Small intestine (tissue), 7 donors: ENCODE results near the gene HDAC10. TPM values are rescaled to one million over a fixed set of nuclear protein-coding genes. Genes with fewer than 3 reads are reported as not detected.

Experiments used
- DNase-seq, 2 donors: peaks; one replicate each; pipeline versions ENCODE4 v3.0.0 to v3.0.0-alpha.2; 2013
- FAIRE-seq: peaks from 2 replicates; lab custom pipeline; 2012; peaks lifted over from hg19 to GRCh38; lab: Jason Lieb, UNC
- H3K27ac ChIP-seq, 3 donors: one replicate each; pipeline ENCODE4 v1.5.1; 2013; ENCODE audit warnings: low read length in 2 of 3, mild to moderate bottlenecking in 2 of 3, control low read depth in 1 of 3, inconsistent platforms in 1 of 3, low read depth in 1 of 3, moderate library complexity in 1 of 3
- H3K27me3 ChIP-seq, 3 donors: one replicate each; pipeline ENCODE4 v1.6.1; 2013; ENCODE audit warnings: low read length in 3 of 3, inconsistent platforms in 1 of 3; ENCODE audit not compliant: control insufficient read depth in 3 of 3, insufficient read depth in 3 of 3
- H3K36me3 ChIP-seq, 3 donors: one replicate each; pipeline ENCODE4 v1.6.1; 2013; ENCODE audit warnings: low read length in 3 of 3, inconsistent platforms in 1 of 3, low read depth in 1 of 3, mild to moderate bottlenecking in 1 of 3, moderate library complexity in 1 of 3; ENCODE audit not compliant: control insufficient read depth in 3 of 3, insufficient read depth in 2 of 3
- H3K4me1 ChIP-seq, 3 donors: one replicate each; pipeline ENCODE4 v1.6.1; 2013; ENCODE audit warnings: low read length in 2 of 3, inconsistent platforms in 1 of 3, low read depth in 1 of 3, mild to moderate bottlenecking in 1 of 3, moderate library complexity in 1 of 3; ENCODE audit not compliant: control insufficient read depth in 3 of 3, insufficient read depth in 2 of 3
- H3K4me3 ChIP-seq, 3 donors: one replicate each; pipeline ENCODE4 v1.5.1; 2013; ENCODE audit warnings: low read length in 3 of 3, control low read depth in 1 of 3, inconsistent platforms in 1 of 3, low read depth in 1 of 3, mild to moderate bottlenecking in 1 of 3, moderate library complexity in 1 of 3
- H3K9me3 ChIP-seq, 2 donors: one replicate each; pipeline ENCODE4 v1.6.1; 2013; ENCODE audit warnings: low read depth in 1 of 2, low read length in 1 of 2; ENCODE audit not compliant: control insufficient read depth in 2 of 2, insufficient read depth in 1 of 2
- WGBS, 3 donors: extraction: QIAGEN DNeasy Blood & Tissue Kit; methylation state at CpG; one replicate each; pipeline ENCODE4 v1.1.7; 2013; 5-methylcytosine and 5-hydroxymethylcytosine counted together
- polyA plus RNA-seq, 4 donors: library from polyadenylated mRNA; stranded (reverse) in 3 of 4; unstranded in 1 of 4; fragments of 200-250 nt in 3 of 4; fragments of 120-200 nt in 1 of 4; gene quantifications; one replicate each; pipeline versions ENCODE4 v1.2.1 to v1.2.3, GENCODE V29; 2013
- donor health status: healthy with polysubstance abuse.
- donor health status: control.
- donor health status: control.
- donor health status: Bipolar disorder and iron deficiency.
- donor health status: healthy.

The HDAC10 gene
- polyA plus RNA-seq, 4 donors: 15.9 to 53.1 (median 27.5) TPM

DNA sequence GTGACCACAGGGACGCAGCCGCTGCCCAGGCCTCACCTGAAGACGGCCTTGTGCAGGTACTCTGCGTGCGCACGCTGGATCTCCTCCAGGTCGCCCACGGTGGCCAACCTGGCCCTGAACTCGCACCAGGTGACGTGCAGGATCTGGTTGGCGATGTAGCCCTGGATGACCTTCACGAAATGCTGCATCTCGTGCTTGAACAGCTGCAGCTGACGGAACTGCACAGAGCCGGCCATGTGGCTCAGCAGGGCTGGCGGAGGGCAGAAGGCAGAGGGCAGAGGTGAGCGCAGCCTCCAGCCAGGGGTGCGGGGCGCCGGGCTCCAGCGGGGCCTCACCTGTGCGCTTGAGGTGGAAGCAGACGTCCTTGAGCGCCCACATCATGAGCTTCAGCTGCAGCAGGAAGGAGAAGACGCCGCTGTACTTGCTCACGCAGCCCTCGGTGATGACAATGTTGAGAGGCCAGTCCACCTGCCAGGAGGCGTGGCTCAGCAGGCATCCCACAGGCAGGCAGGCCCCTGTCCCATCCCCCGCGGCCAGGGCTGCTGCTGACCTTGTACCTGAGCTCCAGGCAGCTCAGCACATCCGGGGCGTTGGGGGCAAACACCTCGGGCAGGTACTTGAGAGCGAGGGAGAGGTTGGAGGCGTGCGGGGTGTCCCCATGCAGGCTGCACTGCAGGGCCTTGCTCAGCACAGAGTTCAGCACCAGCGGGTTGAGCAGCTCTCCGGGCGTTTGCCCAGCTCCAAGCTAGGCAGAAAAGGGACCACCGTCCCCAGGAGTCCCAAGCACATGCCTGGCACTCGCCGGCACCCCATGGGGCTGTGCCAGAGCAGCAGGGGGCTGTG, 32.7 kb downstream of the HDAC10 start:
- Histone ChIP-seq H3K4me3 (no peak overlapping the region), H3K27ac (no peak overlapping the region), H3K9me3 (no peaks in the 10 kb centered on the region), H3K36me3 (peaks cover 5 to 98% (median 19%) of the 10 kb centered on the region in 3 donors), H3K4me1 (no peaks in the 10 kb centered on the region), H3K27me3 (no peaks in the 10 kb centered on the region)
- WGBS, 3 donors: 77 to 84% (median 78%) methylated on average over 39 to 43 of the region's 43 CpGs
- DNase-seq (no peak), FAIRE-seq (no peak)

GRCh38 chr22:50217543-50218152, 33.4 kb downstream of the HDAC10 start:
- H3K36me3 ChIP-seq: peaks cover 5 to 97% (median 19%) of the 10 kb centered on the region in 3 donors
- WGBS, 3 donors: 87 to 91% (median 88%) methylated on average over 21 of the region's 21 CpGs

DNA sequence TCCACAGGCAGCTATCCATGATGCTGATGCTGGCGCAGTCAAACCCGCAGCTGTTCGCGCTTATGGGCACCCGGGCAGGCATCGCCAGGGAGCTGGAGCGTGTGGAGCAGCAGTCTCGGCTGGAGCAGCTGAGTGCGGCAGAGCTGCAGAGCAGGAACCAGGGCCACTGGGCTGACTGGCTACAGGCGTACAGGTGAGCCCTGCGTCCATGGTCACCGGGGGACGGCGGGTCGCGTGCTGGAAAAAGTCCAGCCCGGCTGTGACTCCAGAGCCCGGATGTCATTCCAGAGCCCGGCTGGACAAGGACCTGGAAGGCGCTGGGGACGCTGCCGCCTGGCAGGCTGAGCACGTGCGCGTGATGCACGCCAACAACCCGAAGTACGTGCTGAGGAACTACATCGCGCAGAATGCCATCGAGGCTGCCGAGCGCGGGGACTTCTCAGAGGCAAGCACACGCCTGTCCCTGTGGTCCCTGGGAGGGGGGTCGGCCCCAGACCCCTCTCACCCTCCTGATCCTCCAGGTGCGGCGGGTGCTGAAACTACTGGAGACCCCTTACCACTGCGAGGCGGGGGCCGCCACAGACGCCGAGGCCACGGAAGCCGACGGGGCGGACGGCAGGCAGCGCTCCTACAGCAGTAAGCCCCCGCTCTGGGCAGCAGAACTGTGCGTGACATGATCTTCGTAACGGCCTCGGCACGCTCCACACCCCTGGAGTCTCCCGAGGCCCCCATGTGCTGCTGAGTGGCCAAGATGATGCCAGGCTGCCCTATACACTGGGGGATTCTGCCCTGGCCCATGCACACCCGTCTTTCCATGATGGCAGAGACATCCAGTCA, 34.2 kb downstream of the HDAC10 start:
- Histone ChIP-seq H3K4me1 (no peaks in the 10 kb centered on the region), H3K36me3 (peaks cover 5 to 94% (median 16%) of the 10 kb centered on the region in 3 donors), H3K27me3 (no peaks in the 10 kb centered on the region), H3K4me3 (no peak overlapping the region), H3K9me3 (no peaks in the 10 kb centered on the region), H3K27ac (no peak overlapping the region)
- FAIRE-seq (no peak), DNase-seq (no peak)
- WGBS, 3 donors: 94 to 95% (median 94%) methylated on average over 53 to 57 of the region's 57 CpGs

More at GRCh38 chr22:50217543-50218152, 33.4 kb downstream of the HDAC10 start:
- no peak for FAIRE-seq
- no peak for DNase-seq
- Histone ChIP-seq H3K4me1 (no peaks in the 10 kb centered on the region), H3K27me3 (no peaks in the 10 kb centered on the region), H3K9me3 (no peaks in the 10 kb centered on the region), H3K4me3 (no peak overlapping the region), H3K27ac (no peak overlapping the region)

- Histone ChIP-seq H3K27me3 (no peaks in the 10 kb centered on the region), H3K36me3 (peaks cover 5 to 92% (median 18%) of the 10 kb centered on the region in 3 donors), H3K9me3 (no peaks in the 10 kb centered on the region), H3K4me1 (no peaks in the 10 kb centered on the region), H3K4me3 (no peak overlapping the region), H3K27ac (no peak overlapping the region)
- DNase-seq (no peak), FAIRE-seq (no peak)
- 86 to 89% (median 88%) methylated on average over 15 of the region's 15 CpGs for whole genome bisulfite sequencing, 3 donors
Observed at GRCh38 chr22:50216055-50216683, 34.9 kb downstream of the HDAC10 start.

GRCh38 chr22:50215297-50216054, 35.6 kb downstream of the HDAC10 start:
- no peak overlapping the region for H3K27ac ChIP-seq
- 72 to 78% (median 77%) methylated on average over 14 to 17 of the region's 17 CpGs for whole genome bisulfite sequencing, 3 donors
- no peaks in the 10 kb centered on the region for H3K27me3 ChIP-seq
- H3K36me3 ChIP-seq: peaks cover 5 to 92% (median 20%) of the 10 kb centered on the region in 3 donors
- no peaks in the 10 kb centered on the region for H3K4me1 ChIP-seq
- H3K4me3 ChIP-seq: no peak overlapping the region
- FAIRE-seq (no peak), DNase-seq (no peak)
- H3K9me3 ChIP-seq: no peaks in the 10 kb centered on the region

GRCh38 chr22:50213263-50213662, 37.8 kb downstream of the HDAC10 start:
- FAIRE-seq (no peak), DNase-seq (no peak)
- H3K27ac ChIP-seq: no peak overlapping the region
- peaks cover 5 to 92% (median 22%) of the 10 kb centered on the region in 3 donors for H3K36me3 ChIP-seq
- 95 to 98% (median 97%) methylated on average over 9 of the region's 9 CpGs for WGBS, 3 donors
- H3K4me3 ChIP-seq: no peak overlapping the region
- H3K27me3 ChIP-seq: no peaks in the 10 kb centered on the region
- no peaks in the 10 kb centered on the region for H3K9me3 ChIP-seq
- no peaks in the 10 kb centered on the region for H3K4me1 ChIP-seq

DNA sequence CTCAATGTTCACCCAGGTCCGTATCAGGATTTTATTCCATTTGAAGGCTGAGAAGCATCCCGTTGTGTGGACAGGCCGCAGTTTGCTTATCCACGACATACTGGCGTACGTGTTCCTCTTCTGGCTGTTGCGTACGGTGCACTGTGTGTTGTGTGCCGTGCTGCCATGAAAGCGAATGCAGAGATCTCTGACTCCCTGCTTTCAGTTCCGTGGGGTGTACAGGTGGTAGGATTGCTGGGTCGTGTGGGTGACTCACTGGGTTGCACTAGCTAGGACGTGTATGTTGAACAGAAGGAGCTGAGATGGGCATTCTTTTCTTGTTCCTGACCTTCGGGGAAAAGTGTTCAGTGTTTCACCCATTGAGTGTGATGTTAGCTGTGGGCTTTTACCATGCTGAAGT, 39.9 kb downstream of the HDAC10 start:
- Histone ChIP-seq H3K9me3 (no peaks in the 10 kb centered on the region), H3K36me3 (peaks cover 3 to 92% (median 16%) of the 10 kb centered on the region in 3 donors), H3K27ac (no peak overlapping the region), H3K27me3 (no peaks in the 10 kb centered on the region), H3K4me1 (no peaks in the 10 kb centered on the region), H3K4me3 (no peak overlapping the region)
- DNase-seq (no peak), FAIRE-seq (no peak)
- WGBS, 3 donors: 89 to 91% (median 90%) methylated on average over 14 of the region's 14 CpGs
